Measurements from ENCODE around the gene RAD51B. TPM values are rescaled to one million over a fixed set of nuclear protein-coding genes. Genes with fewer than 3 reads are reported as not detected.

RAD51B gene
- total and polyA plus RNA-seq, 4 donors: 2.8 to 39.6 (median 13.3) TPM; not detected in 1

DNA sequence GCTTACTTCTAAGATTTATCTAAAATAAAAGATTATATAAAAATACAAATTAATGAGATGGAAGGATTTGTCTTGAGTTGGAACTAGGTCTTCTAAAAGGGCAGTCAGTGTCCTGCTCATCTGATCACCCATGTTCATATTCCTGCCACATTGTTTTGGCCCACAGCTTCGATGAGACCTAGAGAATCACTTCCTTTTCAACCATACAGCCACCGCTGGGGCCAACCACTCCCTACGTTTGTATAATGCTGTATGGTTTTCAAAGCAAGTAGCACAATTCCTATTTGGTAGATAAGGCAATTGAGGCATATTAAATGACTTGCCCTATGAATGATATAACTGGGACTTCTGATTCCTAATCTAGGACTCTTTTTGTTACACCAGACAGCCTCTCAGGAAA is 723.9 kb downstream of the RAD51B start:
- 29 to 43% methylated on average over 3 of the region's 3 CpGs for whole genome bisulfite sequencing, 2 donors
- intact Hi-C loops (cut with DNase I): loop anchor here in 1 of 2 donors (5.0 to 10.0 kb wide), 3 partner anchors 149 to 599 kb away; no protein-coding TSS in a partner anchor
- no peak for ATAC-seq (ENCODE audit: low FRiP score)

DNA sequence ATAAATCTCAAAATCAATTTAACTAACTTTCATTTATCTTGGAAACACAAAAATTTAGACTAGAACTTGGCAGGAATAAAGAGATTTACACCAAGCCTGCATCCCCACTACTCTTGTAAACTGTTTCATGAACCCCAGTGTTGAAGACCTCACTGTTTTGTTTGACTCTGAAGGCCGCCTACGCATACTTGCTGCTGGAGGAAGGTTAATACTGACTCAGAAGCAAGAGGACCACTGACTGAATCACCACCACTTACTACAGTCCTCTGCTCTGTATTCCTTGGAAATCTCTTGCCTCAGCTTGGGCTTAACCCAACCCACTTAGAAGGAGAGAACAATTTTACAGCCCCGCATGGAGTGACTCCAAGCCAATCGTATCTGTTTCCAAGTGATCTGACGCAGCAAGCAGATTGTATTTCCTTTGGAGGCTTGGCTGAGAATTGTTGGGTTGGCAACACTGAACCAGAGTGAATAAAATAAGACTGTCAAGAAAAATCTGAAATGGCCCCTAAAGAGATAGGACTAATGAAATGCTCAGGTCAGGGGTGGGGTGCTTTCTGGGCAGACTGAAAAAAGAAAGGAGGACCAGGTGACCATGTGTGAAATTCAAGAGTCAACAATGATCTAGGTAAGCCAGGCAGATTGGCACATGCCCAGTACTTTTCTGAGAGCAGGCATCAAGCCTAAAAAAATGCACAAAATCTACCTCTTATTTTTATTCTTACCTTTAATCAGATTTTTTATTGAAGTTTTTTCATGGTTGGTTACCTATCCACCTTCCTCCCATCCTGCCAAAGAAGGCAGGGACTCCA is 724.7 kb downstream of the RAD51B start:
- intact Hi-C loops (cut with DNase I): loop anchor here (1.0 to 10.0 kb wide), 6 partner anchors 17 to 599 kb away; no protein-coding TSS in a partner anchor
- WGBS, 2 donors: 3% methylated on average over 5 of the region's 5 CpGs
- peak; percentile 82 for ATAC-seq (ENCODE audit: low FRiP score)
- peaks cover 4 to 15% of the 10 kb centered on the region in 2 donors for H3K4me1 ChIP-seq (ENCODE audit: control insufficient read depth in 1 of 2, insufficient read depth in 2 of 2, low read length in 2 of 2)
- peak in 1 of 2 donors; percentile 89 for DNase-seq
- no peak overlapping the region for H3K4me3 ChIP-seq (ENCODE audit: low read length in 2 of 2)
- H3K27ac ChIP-seq (ENCODE audit: low read depth in 1 of 2, low read length in 2 of 2): peak overlapping the region; percentile 80 to 95
- no peaks in the 10 kb centered on the region for H3K36me3 ChIP-seq (ENCODE audit: control insufficient read depth in 1 of 2, insufficient read depth in 2 of 2, low read length in 1 of 2)
- no peaks in the 10 kb centered on the region for H3K27me3 ChIP-seq (ENCODE audit: control insufficient read depth in 1 of 2, insufficient read depth in 2 of 2, low read length in 1 of 2)
- H3K9me3 ChIP-seq (ENCODE audit: control insufficient read depth, low read length): no peaks in the 10 kb centered on the region

More for the DNA sequence above, 723.9 kb downstream of the RAD51B start:
- Histone ChIP-seq H3K27ac (ENCODE audit: low read depth in 1 of 2, low read length in 2 of 2) (peak overlapping the region; percentile 59 to 92), H3K9me3 (ENCODE audit: control insufficient read depth, low read length) (no peaks in the 10 kb centered on the region), H3K36me3 (ENCODE audit: control insufficient read depth in 1 of 2, insufficient read depth in 2 of 2, low read length in 1 of 2) (no peaks in the 10 kb centered on the region), H3K4me1 (ENCODE audit: control insufficient read depth in 1 of 2, insufficient read depth in 2 of 2, low read length in 2 of 2) (peaks cover 4 to 15% of the 10 kb centered on the region in 2 donors), H3K27me3 (ENCODE audit: control insufficient read depth in 1 of 2, insufficient read depth in 2 of 2, low read length in 1 of 2) (no peaks in the 10 kb centered on the region), H3K4me3 (ENCODE audit: low read length in 2 of 2) (no peak overlapping the region)
- DNase-seq: no peak

DNA sequence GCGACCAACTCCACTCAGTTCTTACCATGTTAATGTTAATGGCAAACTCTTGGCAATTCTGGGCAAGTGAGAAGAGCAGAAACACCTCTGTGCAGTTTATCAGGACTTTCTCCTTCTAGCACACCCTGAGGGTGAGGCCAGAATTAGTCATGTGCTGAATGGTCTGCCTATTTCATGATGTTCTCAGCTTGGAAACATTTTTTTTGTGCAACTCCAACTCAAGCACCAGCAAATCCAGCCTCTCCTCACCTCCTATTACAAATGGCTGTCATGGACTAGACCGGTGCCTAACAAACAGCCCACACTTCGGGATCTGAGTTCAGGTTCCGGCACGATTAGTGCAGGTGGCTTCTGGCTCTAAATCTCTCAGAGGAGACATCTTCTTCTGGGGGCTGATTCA is 727.3 kb downstream of the RAD51B start:
- H3K27me3 ChIP-seq (ENCODE audit: control insufficient read depth in 1 of 2, insufficient read depth in 2 of 2, low read length in 1 of 2): no peaks in the 10 kb centered on the region
- H3K4me3 ChIP-seq (ENCODE audit: low read length in 2 of 2): no peak overlapping the region
- H3K27ac ChIP-seq (ENCODE audit: low read depth in 1 of 2, low read length in 2 of 2): peak overlapping the region; percentile 95 to 96
- ATAC-seq (ENCODE audit: low FRiP score) (peak; percentile 19), DNase-seq (no peak)
- peaks cover 4 to 15% of the 10 kb centered on the region in 2 donors for H3K4me1 ChIP-seq (ENCODE audit: control insufficient read depth in 1 of 2, insufficient read depth in 2 of 2, low read length in 2 of 2)
- intact Hi-C loops (cut with DNase I): loop anchor here (2.0 to 10.0 kb wide), 6 partner anchors 80 to 602 kb away; partner anchors contain the start of gene ZFP36L1 (in 2 of the 2)
- no peaks in the 10 kb centered on the region for H3K9me3 ChIP-seq (ENCODE audit: control insufficient read depth, low read length)
- WGBS, 2 donors: 66 to 71% methylated on average over 5 of the region's 5 CpGs
- H3K36me3 ChIP-seq (ENCODE audit: control insufficient read depth in 1 of 2, insufficient read depth in 2 of 2, low read length in 1 of 2): no peaks in the 10 kb centered on the region

DNA sequence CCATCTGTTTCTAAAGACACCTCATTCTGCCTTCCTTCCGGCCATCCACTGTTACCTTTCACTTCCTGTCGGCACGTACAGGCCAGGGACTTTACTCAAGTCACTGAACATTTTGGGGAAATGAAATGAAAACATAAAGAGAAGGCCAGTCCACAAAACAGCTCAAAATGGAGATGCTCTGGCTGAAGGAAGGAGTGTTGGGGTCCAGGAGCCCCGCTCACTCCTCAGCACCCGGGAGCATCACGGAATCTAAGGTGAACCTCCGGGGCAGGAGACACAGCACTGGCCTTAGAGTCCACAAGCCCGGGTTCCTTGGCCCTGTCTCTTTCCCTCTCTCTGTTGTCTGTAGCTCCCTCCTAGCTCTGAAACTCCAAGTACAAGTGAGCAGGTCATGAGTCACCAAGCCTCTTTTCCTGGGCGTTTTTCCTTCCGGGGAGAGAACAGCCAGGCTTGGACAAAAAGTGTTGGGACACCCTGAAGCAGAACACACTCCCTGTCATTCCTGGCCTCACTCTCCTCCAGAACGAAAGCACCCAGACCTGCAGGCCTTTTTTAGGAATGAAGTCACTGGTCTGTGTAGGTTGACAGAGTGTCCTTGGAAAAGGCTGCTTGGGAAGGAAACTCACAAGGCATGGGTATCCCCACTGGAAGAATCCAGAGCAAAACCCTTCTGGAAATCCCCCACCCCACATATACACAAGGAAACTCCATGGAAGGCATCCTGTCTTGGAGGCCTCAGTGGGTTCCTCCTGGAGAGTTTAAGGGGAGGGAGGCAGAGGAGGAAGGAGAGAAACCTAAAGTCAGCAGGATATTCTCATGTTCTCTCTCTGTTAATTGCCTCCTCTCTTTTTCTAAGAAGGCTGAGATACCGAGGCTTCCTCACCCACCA is 728.0 kb downstream of the RAD51B start:
- Histone ChIP-seq H3K9me3 (ENCODE audit: control insufficient read depth, low read length) (no peaks in the 10 kb centered on the region), H3K36me3 (ENCODE audit: control insufficient read depth in 1 of 2, insufficient read depth in 2 of 2, low read length in 1 of 2) (no peaks in the 10 kb centered on the region), H3K4me1 (ENCODE audit: control insufficient read depth in 1 of 2, insufficient read depth in 2 of 2, low read length in 2 of 2) (peaks cover 4 to 15% of the 10 kb centered on the region in 2 donors), H3K27me3 (ENCODE audit: control insufficient read depth in 1 of 2, insufficient read depth in 2 of 2, low read length in 1 of 2) (no peaks in the 10 kb centered on the region), H3K4me3 (ENCODE audit: low read length in 2 of 2) (no peak overlapping the region), H3K27ac (ENCODE audit: low read depth in 1 of 2, low read length in 2 of 2) (peak overlapping the region; percentile 95 to 96)
- WGBS, 2 donors: 31 to 39% methylated on average over 12 of the region's 12 CpGs
- ATAC-seq (ENCODE audit: low FRiP score) (peak; percentile 86), DNase-seq (peak in 1 of 2 donors; percentile 74)
- intact Hi-C loops (cut with DNase I): loop anchor here (2.0 to 10.0 kb wide), 6 partner anchors 79 to 603 kb away; partner anchors contain the start of gene ZFP36L1 (in 2 of the 2)

DNA sequence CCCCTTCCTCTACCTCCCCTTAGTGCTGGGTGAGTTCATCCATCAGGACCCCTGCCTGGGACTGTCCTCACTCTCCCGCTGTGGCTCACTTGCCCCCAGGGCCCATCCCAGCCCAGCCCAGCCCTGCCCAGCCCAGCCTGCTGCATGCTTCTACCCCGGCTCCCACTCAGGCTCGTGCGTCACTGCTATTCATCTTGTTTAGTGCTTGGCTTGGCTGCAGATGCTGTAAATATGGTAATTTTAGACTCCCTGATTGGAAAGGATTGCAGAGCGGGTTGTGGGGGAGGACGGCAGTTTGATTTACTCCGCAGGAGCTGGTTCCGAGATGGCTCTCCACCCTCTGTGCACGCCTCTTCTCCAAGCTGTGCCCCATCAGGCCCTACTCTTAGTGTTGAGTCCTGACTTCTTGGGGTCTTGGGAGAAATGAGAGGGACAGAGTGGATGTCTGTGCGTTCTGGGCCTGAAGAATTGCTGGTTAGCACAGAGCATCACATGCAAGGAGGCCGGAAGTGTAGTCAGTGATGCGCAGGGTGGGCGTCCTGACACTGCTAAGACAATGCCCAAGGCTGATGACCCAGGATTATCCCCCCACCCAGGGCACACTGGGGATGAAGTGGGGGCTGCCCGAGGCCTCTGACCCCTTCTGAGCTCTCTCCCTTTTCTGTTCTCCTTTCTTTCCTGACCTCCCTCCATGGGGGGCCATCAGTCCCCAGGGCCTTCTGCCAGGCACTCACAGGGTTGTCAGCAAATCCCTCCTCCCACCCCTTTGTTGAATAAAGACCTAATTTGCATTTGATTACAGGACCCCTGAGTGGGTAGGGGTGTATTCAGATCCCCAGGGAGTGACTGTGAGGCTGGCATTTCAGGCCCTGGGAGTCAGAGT is 728.9 kb downstream of the RAD51B start:
- H3K4me1 ChIP-seq (ENCODE audit: control insufficient read depth in 1 of 2, insufficient read depth in 2 of 2, low read length in 2 of 2): peaks cover 4 to 15% of the 10 kb centered on the region in 2 donors
- H3K27ac ChIP-seq (ENCODE audit: low read depth in 1 of 2, low read length in 2 of 2): peak overlapping the region; percentile 95 to 96
- ATAC-seq (ENCODE audit: low FRiP score) (peak; percentile 91), DNase-seq (peak; percentile 91 to 95)
- H3K36me3 ChIP-seq (ENCODE audit: control insufficient read depth in 1 of 2, insufficient read depth in 2 of 2, low read length in 1 of 2): no peaks in the 10 kb centered on the region
- no peak overlapping the region for H3K4me3 ChIP-seq (ENCODE audit: low read length in 2 of 2)
- no peaks in the 10 kb centered on the region for H3K27me3 ChIP-seq (ENCODE audit: control insufficient read depth in 1 of 2, insufficient read depth in 2 of 2, low read length in 1 of 2)
- no peaks in the 10 kb centered on the region for H3K9me3 ChIP-seq (ENCODE audit: control insufficient read depth, low read length)
- 30 to 34% methylated on average over 14 of the region's 14 CpGs for WGBS, 2 donors
- intact Hi-C loops (cut with DNase I): loop anchor here (5.0 to 10.0 kb wide), 5 partner anchors 134 to 604 kb away; partner anchors contain the start of gene ZFP36L1 (in 2 of the 2)

DNA sequence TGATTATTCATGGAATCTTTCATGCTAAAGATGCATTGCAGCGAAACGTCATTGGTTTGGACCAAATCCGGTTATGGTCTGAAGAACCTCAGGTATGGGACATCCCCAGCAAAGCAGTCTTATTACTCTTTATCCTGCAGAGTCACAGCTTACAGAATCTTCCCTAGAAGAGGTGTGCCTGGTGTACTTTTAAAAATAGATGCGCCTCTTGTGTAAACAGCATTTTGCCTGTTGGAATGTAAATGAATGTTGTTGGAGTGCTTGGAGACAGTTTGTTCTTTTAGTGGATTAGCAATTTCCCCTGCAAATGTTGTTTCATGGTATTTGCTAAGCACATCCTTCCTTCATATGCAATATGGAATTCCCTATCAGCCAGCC is 730.7 kb downstream of the RAD51B start:
- Histone ChIP-seq H3K27ac (ENCODE audit: low read depth in 1 of 2, low read length in 2 of 2) (no peak overlapping the region), H3K27me3 (ENCODE audit: control insufficient read depth in 1 of 2, insufficient read depth in 2 of 2, low read length in 1 of 2) (no peaks in the 10 kb centered on the region), H3K4me3 (ENCODE audit: low read length in 2 of 2) (no peak overlapping the region), H3K4me1 (ENCODE audit: control insufficient read depth in 1 of 2, insufficient read depth in 2 of 2, low read length in 2 of 2) (peaks cover 4 to 7% of the 10 kb centered on the region in 2 donors), H3K9me3 (ENCODE audit: control insufficient read depth, low read length) (no peaks in the 10 kb centered on the region), H3K36me3 (ENCODE audit: control insufficient read depth in 1 of 2, insufficient read depth in 2 of 2, low read length in 1 of 2) (no peaks in the 10 kb centered on the region)
- ATAC-seq (ENCODE audit: low FRiP score) (no peak), DNase-seq (no peak)
- intact Hi-C loops (cut with DNase I): loop anchor here in 1 of 2 donors (5.0 kb wide), 1 partner anchor 72 kb away; no protein-coding TSS in a partner anchor
- WGBS, 2 donors: 91 to 95% methylated on average over 4 of the region's 4 CpGs

DNA sequence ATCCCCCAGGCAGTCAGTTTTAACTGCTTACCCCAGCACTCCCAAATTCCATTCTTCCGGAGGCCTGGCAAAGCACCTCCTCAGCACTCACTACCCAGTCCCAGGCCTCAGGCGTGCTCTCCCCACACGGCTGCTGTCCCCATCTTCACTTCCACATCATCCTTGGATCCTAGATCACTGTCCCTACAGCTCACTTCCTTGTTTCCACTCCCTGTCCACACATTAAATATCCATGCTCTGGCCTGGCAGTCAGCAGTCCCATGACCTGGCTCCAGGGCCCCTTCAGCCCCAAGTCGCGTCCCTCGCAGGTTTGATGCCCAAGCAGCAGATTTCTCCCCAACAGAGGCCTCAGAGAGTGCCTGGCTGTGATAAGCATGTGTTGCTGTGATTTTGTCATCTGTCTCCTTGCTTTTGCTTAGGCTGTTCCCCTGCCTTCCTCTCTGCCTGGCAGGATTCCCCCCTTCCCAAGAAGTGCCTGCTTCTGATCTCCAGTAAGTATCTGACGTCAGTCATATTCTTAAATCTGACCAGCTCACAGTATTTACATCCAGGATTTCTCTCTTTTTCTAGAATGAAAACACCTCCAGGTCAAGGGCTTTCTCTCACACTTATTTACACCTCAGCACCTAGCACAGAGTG is 731.6 kb downstream of the RAD51B start:
- H3K9me3 ChIP-seq (ENCODE audit: control insufficient read depth, low read length): no peaks in the 10 kb centered on the region
- 71 to 72% methylated on average over 7 of the region's 7 CpGs for WGBS, 2 donors
- intact Hi-C loops (cut with DNase I): loop anchor here in 1 of 2 donors (5.0 kb wide), 1 partner anchor 71 kb away; no protein-coding TSS in a partner anchor
- DNase-seq: no peak
- H3K27ac ChIP-seq (ENCODE audit: low read depth in 1 of 2, low read length in 2 of 2): peak overlapping the region in 1 of 2 donors; percentile 12
- H3K4me3 ChIP-seq (ENCODE audit: low read length in 2 of 2): no peak overlapping the region
- no peaks in the 10 kb centered on the region for H3K27me3 ChIP-seq (ENCODE audit: control insufficient read depth in 1 of 2, insufficient read depth in 2 of 2, low read length in 1 of 2)
- peaks cover 4 to 7% of the 10 kb centered on the region in 2 donors for H3K4me1 ChIP-seq (ENCODE audit: control insufficient read depth in 1 of 2, insufficient read depth in 2 of 2, low read length in 2 of 2)
- H3K36me3 ChIP-seq (ENCODE audit: control insufficient read depth in 1 of 2, insufficient read depth in 2 of 2, low read length in 1 of 2): no peaks in the 10 kb centered on the region
- no peak for ATAC-seq (ENCODE audit: low FRiP score)

Measured in aorta (tissue), 5 donors.